Mesothelial cell of epicardium (in vitro differentiated cells): ENCODE results near the gene STK4. TPM values are rescaled to one million over a fixed set of nuclear protein-coding genes. Genes with fewer than 3 reads are reported as not detected.

Experiments
- DNase-seq, 2 experiments: peaks; one replicate each; pipeline ENCODE4 v3.0.0; 2021; ENCODE audit warnings: low spot score in 2 of 2; ENCODE audit not compliant: unreplicated experiment in 2 of 2
- H3K27ac Mint-ChIP-seq: 2 replicates; pipeline ENCODE4 v1.8.0; 2021; ENCODE audit warnings: mixed read lengths
- H3K27me3 Mint-ChIP-seq: 2 replicates; pipeline ENCODE4 v1.8.0; 2021; ENCODE audit warnings: low read depth, mixed read lengths
- H3K36me3 Mint-ChIP-seq: 2 replicates; pipeline ENCODE4 v1.8.0; 2021; ENCODE audit warnings: mixed read lengths
- H3K4me1 Mint-ChIP-seq: 2 replicates; pipeline ENCODE4 v1.8.0; 2021; ENCODE audit warnings: mixed read lengths
- H3K4me3 Mint-ChIP-seq: 2 replicates; pipeline ENCODE4 v1.8.0; 2021; ENCODE audit warnings: mild to moderate bottlenecking, moderate library complexity, mixed read lengths
- H3K9me3 Mint-ChIP-seq: 2 replicates; pipeline ENCODE4 v1.8.0; 2021; ENCODE audit warnings: mixed read lengths
- CTCF ChIP-seq: fragments of 200-600 bp; sonication (generic); IDR thresholded peaks from one replicate; pipeline ENCODE4 v1.5.0; 2021; ENCODE audit warnings: antibody characterized with exemption; ENCODE audit not compliant: unreplicated experiment
- total RNA-seq: library from RNA; stranded (reverse); gene quantifications from 3 replicates; pipeline ENCODE4 v1.2.1, GENCODE V29; 2021

Gene STK4
- total RNA-seq, 1 donor from 2014 or later: 29.9 TPM

- Mint-ChIP-seq H3K36me3 (peaks cover 19% of the 10 kb centered on the region), H3K27me3 (no peaks in the 10 kb centered on the region), H3K4me3 (no peak overlapping the region), H3K27ac (no peak overlapping the region), H3K9me3 (peaks cover 14% of the 10 kb centered on the region), H3K4me1 (peaks cover 17% of the 10 kb centered on the region)
- DNase-seq: no peak
- TF ChIP-seq CTCF: no peak
Observed at GRCh38 chr20:45067087-45067486, 100.8 kb downstream of the STK4 start.

- Mint-ChIP-seq H3K9me3 (peaks cover 14% of the 10 kb centered on the region), H3K27me3 (no peaks in the 10 kb centered on the region), H3K27ac (no peak overlapping the region), H3K36me3 (peaks cover 19% of the 10 kb centered on the region), H3K4me3 (no peak overlapping the region), H3K4me1 (peaks cover 17% of the 10 kb centered on the region)
- no peak for DNase-seq
- no peak for TF ChIP-seq CTCF
Observed at GRCh38 chr20:45067558-45067957, 101.2 kb downstream of the STK4 start.

GRCh38 chr20:45069261-45069660 lies 102.9 kb downstream of the STK4 start:
- no peak for TF ChIP-seq CTCF
- Mint-ChIP-seq H3K4me3 (no peak overlapping the region), H3K27me3 (no peaks in the 10 kb centered on the region), H3K36me3 (peaks cover 17% of the 10 kb centered on the region), H3K27ac (peak overlapping the region; percentile 81), H3K4me1 (peaks cover 17% of the 10 kb centered on the region), H3K9me3 (peaks cover 9% of the 10 kb centered on the region)
- no peak for DNase-seq

- H3K27ac Mint-ChIP-seq: no peak overlapping the region
- no peak overlapping the region for H3K4me3 Mint-ChIP-seq
- TF ChIP-seq CTCF: no peak
- peaks cover 9% of the 10 kb centered on the region for H3K9me3 Mint-ChIP-seq
- peaks cover 16% of the 10 kb centered on the region for H3K36me3 Mint-ChIP-seq
- DNase-seq: no peak
- no peaks in the 10 kb centered on the region for H3K27me3 Mint-ChIP-seq
- peaks cover 17% of the 10 kb centered on the region for H3K4me1 Mint-ChIP-seq
Observed at GRCh38 chr20:45070932-45071632, 104.8 kb downstream of the STK4 start.

- no peaks in the 10 kb centered on the region for H3K27me3 Mint-ChIP-seq
- peaks cover 9% of the 10 kb centered on the region for H3K9me3 Mint-ChIP-seq
- DNase-seq: no peak
- H3K4me1 Mint-ChIP-seq: peaks cover 14% of the 10 kb centered on the region
- no peak overlapping the region for H3K27ac Mint-ChIP-seq
- peaks cover 24% of the 10 kb centered on the region for H3K36me3 Mint-ChIP-seq
- H3K4me3 Mint-ChIP-seq: no peak overlapping the region
- TF ChIP-seq CTCF: no peak
Observed at GRCh38 chr20:45072066-45072465, 105.8 kb downstream of the STK4 start.

- TF ChIP-seq CTCF: no peak
- peaks cover 9% of the 10 kb centered on the region for H3K4me1 Mint-ChIP-seq
- no peak overlapping the region for H3K4me3 Mint-ChIP-seq
- H3K27ac Mint-ChIP-seq: no peak overlapping the region
- no peak for DNase-seq
- peaks cover 9% of the 10 kb centered on the region for H3K9me3 Mint-ChIP-seq
- no peaks in the 10 kb centered on the region for H3K27me3 Mint-ChIP-seq
- peaks cover 24% of the 10 kb centered on the region for H3K36me3 Mint-ChIP-seq
Observed at GRCh38 chr20:45073221-45073620, 106.9 kb downstream of the STK4 start.
